Pancreas (tissue), 10 donors: ENCODE measurements around the gene RASGRP3. TPM values are rescaled to one million over a fixed set of nuclear protein-coding genes. Genes with fewer than 3 reads are reported as not detected.
A peak's percentile ranks its signal among the peaks of the same experiment; 100 is the strongest.

Source experiments
- ATAC-seq, 4 donors: fragments of 200-7000 bp; cut with Tn5 transposase; one replicate each; pipeline versions ENCODE4 v1.8.0 to v1.9.1; 2020; ENCODE audit warnings: mild to moderate bottlenecking in 4 of 4, moderate library complexity in 4 of 4
- DNase-seq, 6 donors: peaks; one replicate each; pipeline ENCODE4 v3.0.0-alpha.2; 2020
- FAIRE-seq: peaks from 2 replicates; lab custom pipeline; 2012; peaks lifted over from hg19 to GRCh38; lab: Jason Lieb, UNC
- H3K27ac ChIP-seq, 4 donors: fragments of 200-600 bp; sonication (generic); 1 replicate in 3 of 4; 2 replicates in 1 of 4; pipeline versions ENCODE4 v1.5.0 to v1.8.0; 2020
- H3K27me3 ChIP-seq, 4 donors: fragments of 200-600 bp; one replicate each; pipeline ENCODE4 v1.8.0; 2021
- H3K36me3 ChIP-seq, 3 donors: fragments of 200-600 bp; sonication (generic) in 1 of 3; one replicate each; pipeline versions ENCODE4 v1.5.0 to v1.8.0; 2020 to 2021
- H3K4me1 ChIP-seq, 3 donors: fragments of 200-600 bp; one replicate each; pipeline ENCODE4 v1.8.0; 2021
- H3K4me3 ChIP-seq, 4 donors: fragments of 200-600 bp; sonication (generic) in 2 of 4; one replicate each; pipeline versions ENCODE4 v1.5.0 to v1.8.0; 2020 to 2021
- H3K9me3 ChIP-seq, 4 donors: fragments of 200-600 bp; one replicate each; pipeline ENCODE4 v1.8.0; 2021
- WGBS, 2 donors: extraction: QIAGEN DNeasy Blood & Tissue Kit; methylation state at CpG; one replicate each; pipeline ENCODE4 v1.1.7; 2013; 5-methylcytosine and 5-hydroxymethylcytosine counted together
- intact Hi-C, 3 donors: fragments of 100-400 bp; cut with DNase I; formaldehyde crosslinking; loops; one replicate each; pipeline versions ENCODE4 v1.11.1 to v1.14.2; 2022
- polyA plus RNA-seq, 2 donors: library from polyadenylated mRNA; stranded (reverse); fragments of 200-250 nt; gene quantifications; one replicate each; pipeline ENCODE4 v1.2.3, GENCODE V29; 2013
- total RNA-seq, 6 donors: library from RNA; stranded (reverse); fragmentation: NEBNext Ultra II Directional in 4 of 6; extraction: Animal tissue kit (Norgen Biotek cat#: 25700) in 4 of 6; gene quantifications; one replicate each; pipeline versions ENCODE4 v1.2.1 to v1.2.4, GENCODE V29; 2021 to 2023
- TF ChIP-seq, protein P1 (sequence below), 4 donors: fragments of 200-600 bp; sonication (generic) in 3 of 4; IDR thresholded peaks; one replicate each; pipeline versions ENCODE4 v1.5.0 to v1.8.0; 2021; ENCODE audit warnings: antibody characterized with exemption in 4 of 4
- donor health status: healthy with polysubstance abuse.
- donor health status: DM: no; HTN: no; CAD: no; lungs with moderate emphysema.
- donor health status: DM: no; HTN: no; CAD: no.
- donor health status: control.
- donor health status: control.
- donor health status: Bipolar disorder and iron deficiency.
- donor health status: DM: yes; HTN: yes; CAD: no.
- donor health status: DM: no; HTN: no; CAD: no.
- donor health status: DM: no; HTN: no; CAD: no.
- donor health status: DM: yes; HTN: yes; CAD: no.

RASGRP3 gene
- total and polyA plus RNA-seq, 8 donors = 0.92 to 14.9 (median 3.0) TPM

DNA sequence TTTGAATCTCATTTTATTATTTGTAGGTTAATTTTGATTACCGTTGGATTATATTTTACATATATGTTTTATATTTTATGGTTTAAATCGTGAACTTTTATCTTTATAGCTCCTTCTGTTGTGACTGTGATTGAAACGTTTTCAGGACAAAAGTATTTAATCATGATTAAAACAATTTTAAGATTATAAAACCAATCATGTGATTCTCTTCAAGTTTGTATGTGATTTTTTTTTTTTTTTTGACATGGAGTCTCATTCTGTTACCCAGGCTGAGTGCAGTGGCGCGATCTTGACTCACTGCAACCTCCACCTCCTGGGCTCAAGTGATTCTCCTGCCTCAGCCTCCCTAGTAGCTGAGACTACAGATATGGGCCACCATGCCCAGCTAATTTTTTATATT, 7.2 kb upstream of the RASGRP3 start:
- TF ChIP-seq, protein P1, sequence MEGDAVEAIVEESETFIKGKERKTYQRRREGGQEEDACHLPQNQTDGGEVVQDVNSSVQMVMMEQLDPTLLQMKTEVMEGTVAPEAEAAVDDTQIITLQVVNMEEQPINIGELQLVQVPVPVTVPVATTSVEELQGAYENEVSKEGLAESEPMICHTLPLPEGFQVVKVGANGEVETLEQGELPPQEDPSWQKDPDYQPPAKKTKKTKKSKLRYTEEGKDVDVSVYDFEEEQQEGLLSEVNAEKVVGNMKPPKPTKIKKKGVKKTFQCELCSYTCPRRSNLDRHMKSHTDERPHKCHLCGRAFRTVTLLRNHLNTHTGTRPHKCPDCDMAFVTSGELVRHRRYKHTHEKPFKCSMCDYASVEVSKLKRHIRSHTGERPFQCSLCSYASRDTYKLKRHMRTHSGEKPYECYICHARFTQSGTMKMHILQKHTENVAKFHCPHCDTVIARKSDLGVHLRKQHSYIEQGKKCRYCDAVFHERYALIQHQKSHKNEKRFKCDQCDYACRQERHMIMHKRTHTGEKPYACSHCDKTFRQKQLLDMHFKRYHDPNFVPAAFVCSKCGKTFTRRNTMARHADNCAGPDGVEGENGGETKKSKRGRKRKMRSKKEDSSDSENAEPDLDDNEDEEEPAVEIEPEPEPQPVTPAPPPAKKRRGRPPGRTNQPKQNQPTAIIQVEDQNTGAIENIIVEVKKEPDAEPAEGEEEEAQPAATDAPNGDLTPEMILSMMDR (IDR thresholded peaks at IDR 0.05) = no peak
- intact Hi-C loops = no loop called here
- DNase-seq = no peak
- H3K4me3 ChIP-seq = no peak overlapping the region
- H3K27me3 ChIP-seq = no peaks in the 10 kb centered on the region
- H3K9me3 ChIP-seq = no peaks in the 10 kb centered on the region
- H3K4me1 ChIP-seq = no peaks in the 10 kb centered on the region
- WGBS, 2 donors = 88 to 90% methylated on average over 5 of the region's 5 CpGs
- no peak overlapping the region for H3K27ac ChIP-seq
- no peak for FAIRE-seq
- H3K36me3 ChIP-seq = no peaks in the 10 kb centered on the region
- ATAC-seq = no peak

DNA sequence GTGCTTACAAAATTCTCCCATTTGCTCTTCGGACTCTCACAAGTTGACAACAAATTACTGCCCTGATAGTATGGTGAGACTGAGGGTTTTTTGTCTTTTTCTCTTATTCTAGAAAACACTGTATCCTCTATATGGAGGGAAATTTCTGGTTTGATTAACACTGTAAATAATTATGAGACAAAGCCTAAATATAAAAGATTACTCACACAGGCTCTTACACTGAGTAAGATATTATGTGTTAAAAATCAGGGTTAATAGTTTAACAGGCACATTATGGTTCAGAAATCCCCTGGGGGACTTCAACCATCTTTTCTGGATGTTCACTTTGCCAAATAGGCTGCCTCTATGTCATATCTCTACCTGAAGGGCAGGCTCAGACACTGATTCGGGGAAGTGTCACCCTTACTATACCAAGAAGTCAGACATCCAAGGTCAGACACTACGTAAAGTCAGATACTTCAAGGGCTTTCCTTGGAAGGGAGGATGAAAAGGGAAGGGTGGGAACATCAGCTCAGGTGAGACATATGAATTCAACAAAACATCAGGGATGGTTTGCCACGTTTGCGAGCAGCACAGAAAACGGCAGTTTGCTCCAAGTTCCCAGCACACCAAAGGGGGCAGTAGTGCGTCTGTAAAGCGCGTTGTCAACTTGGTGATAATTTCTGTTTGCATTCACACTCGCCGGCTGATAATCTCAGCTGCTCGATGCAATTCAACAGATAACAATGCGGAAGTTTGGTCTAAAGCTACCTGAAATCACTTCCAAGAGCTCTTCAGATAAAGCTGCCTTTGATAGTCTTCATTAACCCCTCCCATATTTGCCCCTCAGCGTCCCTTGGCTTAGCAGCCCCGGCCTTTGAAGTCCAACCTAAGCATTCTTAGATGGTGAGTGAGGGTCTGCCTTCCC, 972 bp upstream of the RASGRP3 start:
- H3K4me1 ChIP-seq = peaks cover 0 to 17% (median 0%) of the 10 kb centered on the region in 3 donors
- H3K36me3 ChIP-seq = no peaks in the 10 kb centered on the region
- intact Hi-C loops = no loop called here
- peak; percentile 82 to 89 (median 86) for ATAC-seq
- H3K9me3 ChIP-seq = no peaks in the 10 kb centered on the region
- H3K27ac ChIP-seq = peak overlapping the region; percentile 59 to 96 (median 86)
- peak overlapping the region; percentile 23 to 51 (median 37) for H3K4me3 ChIP-seq
- 7 to 8% methylated on average over 15 of the region's 15 CpGs for WGBS, 2 donors
- H3K27me3 ChIP-seq = no peaks in the 10 kb centered on the region
- no peak for FAIRE-seq
- DNase-seq = peak; percentile 66 to 82 (median 74)
- TF ChIP-seq, protein P1 (IDR thresholded peaks at IDR 0.05) = peak; percentile 58 to 76 (median 62)

DNA sequence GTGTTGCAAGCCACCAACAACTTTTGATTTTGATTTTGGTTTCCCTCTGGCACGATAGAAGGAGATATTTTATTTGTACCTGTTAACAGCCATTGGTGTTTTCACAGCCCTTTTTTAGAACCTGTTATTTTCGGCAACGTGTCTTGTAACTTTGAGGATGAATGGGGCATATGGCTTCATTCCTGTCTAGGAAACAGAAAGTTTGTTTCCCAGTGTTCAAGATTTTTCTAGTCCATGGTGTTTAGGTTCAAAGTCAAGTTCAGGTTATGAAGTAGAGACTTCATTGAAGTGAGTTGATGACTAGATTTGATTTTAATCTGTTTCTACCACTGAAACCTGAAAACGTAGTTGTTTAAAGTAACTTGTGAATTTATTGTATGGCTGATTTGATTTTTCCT, 343 bp downstream of the RASGRP3 start:
- TF ChIP-seq, protein P1 (IDR thresholded peaks at IDR 0.05) = no peak
- no peaks in the 10 kb centered on the region for H3K9me3 ChIP-seq
- no peak for ATAC-seq
- H3K4me3 ChIP-seq = peak overlapping the region in 3 of 4 donors; percentile 2 to 51 (median 10)
- whole genome bisulfite sequencing, 2 donors = 2 to 6% methylated on average over 4 of the region's 4 CpGs
- no peak for FAIRE-seq
- H3K27ac ChIP-seq = peak overlapping the region in 3 of 4 donors; percentile 42 to 96 (median 91)
- H3K4me1 ChIP-seq = peaks cover 0 to 17% (median 0%) of the 10 kb centered on the region in 3 donors
- intact Hi-C loops = no loop called here
- H3K36me3 ChIP-seq = no peaks in the 10 kb centered on the region
- no peak for DNase-seq
- H3K27me3 ChIP-seq = no peaks in the 10 kb centered on the region

DNA sequence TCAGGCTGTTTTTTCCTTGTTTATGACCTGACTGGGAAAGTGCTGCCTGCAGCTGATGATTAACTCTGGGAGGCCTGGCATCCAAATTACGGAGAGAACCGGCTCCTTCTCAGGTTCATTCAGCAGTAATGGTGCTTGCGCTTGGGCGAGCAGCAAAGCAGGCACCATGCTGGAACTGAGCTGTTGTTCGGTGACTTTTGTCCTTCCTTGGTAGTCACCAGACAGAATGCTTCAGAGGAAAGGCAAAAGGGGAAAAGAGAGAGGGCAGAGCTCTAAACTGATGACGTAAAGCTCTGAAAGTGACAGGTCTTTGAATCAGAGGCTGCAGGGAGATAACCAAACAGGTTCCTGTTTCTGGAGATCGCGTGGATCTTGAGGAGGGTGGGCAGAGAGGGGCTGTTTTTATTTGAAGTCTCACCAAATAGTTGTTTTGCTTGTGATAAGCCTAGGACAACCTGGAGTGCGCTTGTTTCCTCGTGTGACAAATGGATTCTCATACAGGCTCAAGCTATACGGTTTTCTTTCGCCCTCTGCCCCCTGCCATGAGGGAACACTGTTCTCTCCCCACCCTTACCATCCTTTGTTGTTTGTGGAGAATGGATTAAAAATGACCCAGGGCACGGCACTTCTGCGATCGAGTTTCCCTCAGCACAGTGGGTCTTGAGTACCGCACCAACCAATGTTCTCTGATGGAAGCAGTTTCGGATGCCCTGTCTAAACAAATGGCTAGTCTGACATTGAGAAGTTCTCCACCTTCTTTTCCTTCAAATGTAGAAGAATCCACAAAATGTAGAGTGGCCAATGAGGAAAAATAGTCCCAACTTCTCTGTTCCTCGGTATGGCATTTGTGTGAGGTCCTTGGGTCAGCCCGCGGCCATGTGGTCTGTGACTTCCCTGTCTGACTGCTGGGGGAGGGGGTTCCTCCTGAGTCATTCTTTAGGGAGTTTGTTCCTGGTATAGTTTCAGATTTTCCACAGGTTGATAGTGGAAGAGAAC, 1.3 kb downstream of the RASGRP3 start:
- no peaks in the 10 kb centered on the region for H3K36me3 ChIP-seq
- TF ChIP-seq, protein P1 (IDR thresholded peaks at IDR 0.05) = no peak
- peak overlapping the region in 3 of 4 donors; percentile 2 to 51 (median 10) for H3K4me3 ChIP-seq
- FAIRE-seq (no peak), DNase-seq (peak in 3 of 6 donors; percentile 16 to 54 (median 29)), ATAC-seq (peak in 3 of 4 donors; percentile 21 to 34 (median 25))
- H3K27ac ChIP-seq = peak overlapping the region in 3 of 4 donors; percentile 42 to 96 (median 91)
- 41 to 60% methylated on average over 20 of the region's 20 CpGs for WGBS, 2 donors
- no peaks in the 10 kb centered on the region for H3K27me3 ChIP-seq
- no peaks in the 10 kb centered on the region for H3K9me3 ChIP-seq
- H3K4me1 ChIP-seq = peaks cover 0 to 17% (median under 1%) of the 10 kb centered on the region in 3 donors
- intact Hi-C loops = no loop called here
